Thyroid gland (tissue), 4 donors: Measurements from ENCODE around the gene WNT7A.

Experiments used
- CTCF ChIP-seq, 6 experiments: fragments of 200-600 bp in 3 of 6; fragments of 450-650 bp in 3 of 6; sonication (generic) in 3 of 6; IDR thresholded peaks; one replicate each; pipeline ENCODE4 v1.5.1; 2016 to 2019; ENCODE audit warnings: antibody characterized with exemption in 6 of 6, mild to moderate bottlenecking in 2 of 6, inconsistent platforms in 1 of 6, moderate library complexity in 1 of 6
- POLR2A ChIP-seq, 2 donors: fragments of 450-650 bp; IDR thresholded peaks; one replicate each; pipeline ENCODE4 v1.6.1; 2017; ENCODE audit warnings: antibody characterized with exemption in 2 of 2, mild to moderate bottlenecking in 2 of 2, moderate library complexity in 1 of 2

- TF ChIP-seq CTCF (IDR thresholded peaks at IDR 0.05) (no peak), POLR2A (IDR thresholded peaks at IDR 0.05) (no peak)
These were observed 87.8 kb downstream of the WNT7A start for GRCh38 chr3:13792051-13792490.
